Mesodermal cell (in vitro differentiated cells): ENCODE results near the gene RASSF7.

Experiments used
- H3K27ac ChIP-seq: 2 replicates; pipeline ENCODE4 v1.7.0; 2013; ENCODE audit warnings: mild to moderate bottlenecking, low read depth, low read length, moderate library complexity; ENCODE audit not compliant: severe bottlenecking
- H3K36me3 ChIP-seq: 2 replicates; pipeline ENCODE4 v1.7.1; 2013; ENCODE audit warnings: mild to moderate bottlenecking, low read length, moderate library complexity; ENCODE audit not compliant: control insufficient read depth, insufficient read depth
- H3K4me1 ChIP-seq: one replicate; pipeline ENCODE4 v1.7.1; 2013; ENCODE audit warnings: mild to moderate bottlenecking, low read length; ENCODE audit not compliant: insufficient read depth, control insufficient read depth, poor library complexity, severe bottlenecking
- H3K4me3 ChIP-seq: 2 replicates; pipeline ENCODE4 v1.7.0; 2013; ENCODE audit warnings: low read length, control low read depth, mild to moderate bottlenecking; ENCODE audit not compliant: insufficient read depth, poor library complexity, severe bottlenecking; ENCODE audit errors: extremely low read depth
- H3K9me3 ChIP-seq: 2 replicates; pipeline ENCODE4 v1.7.1; 2013; ENCODE audit warnings: mild to moderate bottlenecking, low read length, moderate library complexity; ENCODE audit not compliant: control insufficient read depth
- whole genome bisulfite sequencing, 2 experiments: methylation state at CpG; one replicate each; pipeline ENCODE4 v1.1.5; 2013; ENCODE audit warnings: missing lambda C conversion rate in 2 of 2; ENCODE audit not compliant: insufficient coverage in 2 of 2; 5-methylcytosine and 5-hydroxymethylcytosine counted together

RASSF7 gene

GRCh38 chr11:526192-526591 lies 34.6 kb upstream of the RASSF7 start:
- Histone ChIP-seq H3K4me3 (no peak overlapping the region), H3K36me3 (peaks cover 3% of the 10 kb centered on the region), H3K9me3 (no peaks in the 10 kb centered on the region), H3K27ac (no peak overlapping the region), H3K4me1 (no peaks in the 10 kb centered on the region)
- 82 to 85% methylated on average over 13 to 16 of the region's 17 CpGs for WGBS, 2 experiments

- no peaks in the 10 kb centered on the region for H3K9me3 ChIP-seq
- no peak overlapping the region for H3K27ac ChIP-seq
- H3K36me3 ChIP-seq, result peaks cover 24% of the 10 kb centered on the region
- 89 to 92% methylated on average over 28 to 29 of the region's 30 CpGs for whole genome bisulfite sequencing, 2 experiments
- H3K4me1 ChIP-seq, result no peaks in the 10 kb centered on the region
- H3K4me3 ChIP-seq, result no peak overlapping the region
Observed at GRCh38 chr11:528166-528814, 32.5 kb upstream of the RASSF7 start.

- Histone ChIP-seq H3K27ac (no peak overlapping the region), H3K4me1 (peaks cover under 1% of the 10 kb centered on the region), H3K4me3 (no peak overlapping the region), H3K36me3 (peaks cover 32% of the 10 kb centered on the region), H3K9me3 (no peaks in the 10 kb centered on the region)
- WGBS, 2 experiments, result 91 to 92% methylated on average over 24 to 27 of the region's 29 CpGs
Observed at GRCh38 chr11:528815-529727, 31.7 kb upstream of the RASSF7 start.

- Histone ChIP-seq H3K9me3 (no peaks in the 10 kb centered on the region), H3K36me3 (peaks cover 35% of the 10 kb centered on the region), H3K27ac (no peak overlapping the region), H3K4me3 (no peak overlapping the region), H3K4me1 (peaks cover 3% of the 10 kb centered on the region)
- WGBS, 2 experiments, result 90 to 93% methylated on average over 15 to 18 of the region's 18 CpGs
Observed at GRCh38 chr11:529728-530411, 30.9 kb upstream of the RASSF7 start.

GRCh38 chr11:530960-531831 lies 29.6 kb upstream of the RASSF7 start:
- Histone ChIP-seq H3K36me3 (peaks cover 35% of the 10 kb centered on the region), H3K27ac (no peak overlapping the region), H3K4me3 (no peak overlapping the region), H3K4me1 (peaks cover 3% of the 10 kb centered on the region), H3K9me3 (no peaks in the 10 kb centered on the region)
- WGBS, 2 experiments, result 93 to 95% methylated on average over 21 to 24 of the region's 28 CpGs

- no peak overlapping the region for H3K27ac ChIP-seq
- H3K9me3 ChIP-seq, result no peaks in the 10 kb centered on the region
- peaks cover 3% of the 10 kb centered on the region for H3K4me1 ChIP-seq
- WGBS, 2 experiments, result 93 to 95% methylated on average over 10 to 16 of the region's 18 CpGs
- peaks cover 35% of the 10 kb centered on the region for H3K36me3 ChIP-seq
- no peak overlapping the region for H3K4me3 ChIP-seq
Observed at GRCh38 chr11:531919-532526, 28.7 kb upstream of the RASSF7 start.

- no peak overlapping the region for H3K27ac ChIP-seq
- WGBS, 2 experiments, result 96% methylated on average over 14 to 20 of the region's 23 CpGs
- peaks cover 35% of the 10 kb centered on the region for H3K36me3 ChIP-seq
- H3K4me3 ChIP-seq, result no peak overlapping the region
- H3K9me3 ChIP-seq, result no peaks in the 10 kb centered on the region
- H3K4me1 ChIP-seq, result peaks cover 4% of the 10 kb centered on the region
Observed at GRCh38 chr11:532527-532985, 28.2 kb upstream of the RASSF7 start.

- Histone ChIP-seq H3K9me3 (no peaks in the 10 kb centered on the region), H3K4me1 (peaks cover 8% of the 10 kb centered on the region), H3K27ac (no peak overlapping the region), H3K4me3 (no peak overlapping the region), H3K36me3 (peaks cover 35% of the 10 kb centered on the region)
- WGBS, 2 experiments, result 95 to 96% methylated on average over 25 to 33 of the region's 33 CpGs
Observed at GRCh38 chr11:532986-533585, 27.7 kb upstream of the RASSF7 start.

GRCh38 chr11:533586-534395 lies 27.0 kb upstream of the RASSF7 start:
- Histone ChIP-seq H3K4me3 (peak overlapping the region; percentile 80), H3K36me3 (peaks cover 35% of the 10 kb centered on the region), H3K9me3 (no peaks in the 10 kb centered on the region), H3K27ac (no peak overlapping the region), H3K4me1 (peaks cover 8% of the 10 kb centered on the region)
- 97 to 99% methylated on average over 36 to 37 of the region's 37 CpGs for WGBS, 2 experiments
